OCI-LY3 (cell line): ENCODE results near the gene MOV10.

Experiments used
- EZH2phosphoT487 ChIP-seq: fragments of 200-600 bp; shearing (Covaris generic); IDR thresholded peaks from 2 replicates; pipeline ENCODE4 v1.6.1; 2018; ENCODE audit warnings: antibody characterized with exemption, mixed run types, low read depth
- TF ChIP-seq, protein P1 (sequence below): fragments of 200-600, 300-600 bp; sonication (generic); IDR thresholded peaks from 2 replicates; pipeline ENCODE4 v1.5.1; 2014; ENCODE audit warnings: antibody characterized with exemption, low read length, low read depth

DNA sequence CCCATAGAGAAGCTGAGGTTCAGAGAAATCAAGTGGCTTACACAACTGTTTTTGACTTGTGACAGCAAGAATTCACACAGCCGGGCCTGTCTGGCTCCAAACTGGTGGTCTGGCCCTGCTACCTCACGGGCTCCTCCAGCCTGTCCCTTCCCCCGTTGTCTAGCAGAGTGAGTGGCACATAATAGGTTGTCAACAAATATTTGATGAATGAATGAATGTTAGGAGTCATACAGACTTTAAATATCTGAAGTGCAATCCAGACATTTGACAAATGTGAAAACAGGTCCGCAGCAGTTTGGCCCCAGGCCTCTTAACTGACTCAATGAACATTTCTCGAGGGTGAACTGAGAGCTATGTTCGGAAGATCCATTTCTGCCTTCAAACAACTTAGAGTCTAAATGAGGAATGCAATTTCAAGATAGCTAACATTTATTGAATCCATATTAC lies 33.6 kb downstream of the MOV10 start:
- TF ChIP-seq, protein P1, sequence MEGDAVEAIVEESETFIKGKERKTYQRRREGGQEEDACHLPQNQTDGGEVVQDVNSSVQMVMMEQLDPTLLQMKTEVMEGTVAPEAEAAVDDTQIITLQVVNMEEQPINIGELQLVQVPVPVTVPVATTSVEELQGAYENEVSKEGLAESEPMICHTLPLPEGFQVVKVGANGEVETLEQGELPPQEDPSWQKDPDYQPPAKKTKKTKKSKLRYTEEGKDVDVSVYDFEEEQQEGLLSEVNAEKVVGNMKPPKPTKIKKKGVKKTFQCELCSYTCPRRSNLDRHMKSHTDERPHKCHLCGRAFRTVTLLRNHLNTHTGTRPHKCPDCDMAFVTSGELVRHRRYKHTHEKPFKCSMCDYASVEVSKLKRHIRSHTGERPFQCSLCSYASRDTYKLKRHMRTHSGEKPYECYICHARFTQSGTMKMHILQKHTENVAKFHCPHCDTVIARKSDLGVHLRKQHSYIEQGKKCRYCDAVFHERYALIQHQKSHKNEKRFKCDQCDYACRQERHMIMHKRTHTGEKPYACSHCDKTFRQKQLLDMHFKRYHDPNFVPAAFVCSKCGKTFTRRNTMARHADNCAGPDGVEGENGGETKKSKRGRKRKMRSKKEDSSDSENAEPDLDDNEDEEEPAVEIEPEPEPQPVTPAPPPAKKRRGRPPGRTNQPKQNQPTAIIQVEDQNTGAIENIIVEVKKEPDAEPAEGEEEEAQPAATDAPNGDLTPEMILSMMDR: no peak
- TF ChIP-seq EZH2phosphoT487: no peak
